NK-92 treated with Interleukin-12 subunit alpha and Interleukin-12 subunit beta, amount 100 ng/mL, for 24 hours (cell line): Measurements from ENCODE around the gene FOXM1.

ENCODE experiments used
- DNase-seq: peaks from one replicate; lab custom pipeline; 2025; lab: John Stamatoyannopoulos, UW

FOXM1 gene, protein sequence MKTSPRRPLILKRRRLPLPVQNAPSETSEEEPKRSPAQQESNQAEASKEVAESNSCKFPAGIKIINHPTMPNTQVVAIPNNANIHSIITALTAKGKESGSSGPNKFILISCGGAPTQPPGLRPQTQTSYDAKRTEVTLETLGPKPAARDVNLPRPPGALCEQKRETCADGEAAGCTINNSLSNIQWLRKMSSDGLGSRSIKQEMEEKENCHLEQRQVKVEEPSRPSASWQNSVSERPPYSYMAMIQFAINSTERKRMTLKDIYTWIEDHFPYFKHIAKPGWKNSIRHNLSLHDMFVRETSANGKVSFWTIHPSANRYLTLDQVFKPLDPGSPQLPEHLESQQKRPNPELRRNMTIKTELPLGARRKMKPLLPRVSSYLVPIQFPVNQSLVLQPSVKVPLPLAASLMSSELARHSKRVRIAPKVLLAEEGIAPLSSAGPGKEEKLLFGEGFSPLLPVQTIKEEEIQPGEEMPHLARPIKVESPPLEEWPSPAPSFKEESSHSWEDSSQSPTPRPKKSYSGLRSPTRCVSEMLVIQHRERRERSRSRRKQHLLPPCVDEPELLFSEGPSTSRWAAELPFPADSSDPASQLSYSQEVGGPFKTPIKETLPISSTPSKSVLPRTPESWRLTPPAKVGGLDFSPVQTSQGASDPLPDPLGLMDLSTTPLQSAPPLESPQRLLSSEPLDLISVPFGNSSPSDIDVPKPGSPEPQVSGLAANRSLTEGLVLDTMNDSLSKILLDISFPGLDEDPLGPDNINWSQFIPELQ

GRCh38 chr12:2877047-2877952 is at the start of gene FOXM1, which contains the start of gene RHNO1:
Gene FOXM1 (minus strand): TSS chr12:2877174. CDS start chr12:2874478, 2,696 bp downstream.
Gene RHNO1 (plus strand): TSS chr12:2877223. CDS start chr12:2885367, 8,144 bp downstream.
- peak; percentile 60 for DNase-seq

DNA sequence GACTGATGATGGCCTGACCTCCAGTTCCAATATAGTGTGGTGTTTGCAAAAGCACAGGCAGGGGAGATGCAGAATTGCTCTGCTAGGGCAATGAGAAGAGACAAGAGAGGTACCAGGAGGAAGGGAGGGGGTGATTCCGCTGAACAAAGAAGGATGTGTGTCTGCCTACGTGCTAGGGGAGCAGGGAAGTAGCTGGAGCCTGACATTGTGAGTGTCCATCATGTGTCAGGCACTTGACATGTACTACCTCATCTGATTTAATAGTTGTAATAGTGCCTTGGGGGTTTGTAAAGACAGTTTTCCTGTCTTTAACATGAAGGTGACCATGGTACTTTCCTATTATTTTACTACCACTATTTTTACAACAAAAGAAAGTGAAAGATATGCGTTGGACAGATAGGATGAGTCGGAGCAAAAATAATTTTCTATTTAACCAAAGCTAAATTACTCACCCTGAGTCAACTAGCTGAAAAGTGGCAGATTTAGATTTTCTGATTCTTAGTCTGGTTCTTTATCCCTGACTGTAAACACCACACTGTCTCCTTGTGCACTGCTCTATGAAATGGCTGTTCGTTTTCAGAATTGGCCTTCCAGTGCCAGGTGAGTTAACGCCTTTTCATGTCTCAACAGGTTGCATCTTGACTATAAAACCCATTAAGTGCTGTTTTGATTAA is 48.5 kb upstream of the FOXM1 start:
- no peak for DNase-seq

GRCh38 chr12:2924019-2924418 is 47.0 kb upstream of the FOXM1 start:
- DNase-seq, result no peak

DNA sequence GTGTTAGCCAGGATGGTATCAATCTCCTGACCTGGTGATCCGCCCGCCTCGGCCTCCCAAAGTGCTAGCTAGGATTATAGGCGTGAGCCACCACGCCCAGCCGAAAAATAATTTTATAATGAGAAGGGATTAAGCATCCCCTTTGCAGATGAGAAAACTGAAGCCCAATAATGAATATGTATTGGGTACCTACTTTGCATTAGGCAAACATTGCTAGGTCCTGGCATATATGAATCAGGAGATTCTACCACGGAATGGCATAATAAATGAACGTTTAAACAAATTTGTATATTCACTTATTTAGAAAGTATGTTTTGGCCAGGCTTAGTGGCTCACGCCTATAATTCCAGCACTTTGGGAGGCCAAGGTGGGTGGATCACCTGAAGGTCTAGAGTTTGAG is 46.1 kb upstream of the FOXM1 start:
- DNase-seq, result no peak

DNA sequence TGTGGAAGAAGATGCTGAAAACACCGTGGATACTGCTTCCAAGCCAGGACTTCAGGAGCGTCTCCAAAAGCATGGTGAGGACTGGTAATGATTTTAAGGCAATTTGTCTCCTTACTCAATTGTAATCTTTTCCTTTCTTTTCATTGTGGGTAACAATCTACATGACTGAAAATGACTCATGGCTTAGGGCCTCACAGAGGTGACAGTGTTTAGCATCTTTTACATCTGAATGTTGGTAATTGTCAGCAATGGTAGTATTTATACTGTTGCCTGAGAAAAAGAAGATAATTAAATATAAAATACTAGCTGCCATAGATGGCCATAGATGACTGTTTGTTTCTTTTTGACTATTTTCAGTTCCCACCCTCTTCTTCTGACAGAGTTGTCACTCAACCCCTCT is 45.4 kb upstream of the FOXM1 start:
- no peak for DNase-seq

- no peak for DNase-seq
Observed at GRCh38 chr12:2919249-2919648, 42.3 kb upstream of the FOXM1 start.

GRCh38 chr12:2912216-2912575 is 35.2 kb upstream of the FOXM1 start:
- no peak for DNase-seq

- no peak for DNase-seq
Observed at GRCh38 chr12:2904260-2904659, 27.3 kb upstream of the FOXM1 start.

GRCh38 chr12:2902272-2902880 is 25.4 kb upstream of the FOXM1 start:
- DNase-seq, result no peak

DNA sequence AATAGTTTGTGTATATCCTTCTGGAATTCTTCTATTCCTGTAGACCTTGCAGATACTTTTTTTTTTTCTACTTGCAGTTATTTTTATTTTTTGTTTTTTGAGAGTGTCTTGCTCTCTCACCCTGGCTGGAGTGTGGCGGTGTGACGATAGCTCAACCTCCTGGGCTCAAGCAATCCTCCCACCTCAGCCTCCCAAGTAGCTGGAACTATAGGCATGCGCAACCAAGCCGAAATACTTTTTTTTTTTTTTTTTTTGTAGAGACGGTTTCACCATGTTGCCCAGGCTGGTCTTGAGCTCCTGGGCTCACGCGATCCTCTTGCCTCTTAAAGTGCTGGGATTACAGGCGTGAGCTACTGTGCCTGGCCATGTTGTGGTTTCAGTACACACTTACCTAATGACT is 23.7 kb upstream of the FOXM1 start:
- no peak for DNase-seq

DNA sequence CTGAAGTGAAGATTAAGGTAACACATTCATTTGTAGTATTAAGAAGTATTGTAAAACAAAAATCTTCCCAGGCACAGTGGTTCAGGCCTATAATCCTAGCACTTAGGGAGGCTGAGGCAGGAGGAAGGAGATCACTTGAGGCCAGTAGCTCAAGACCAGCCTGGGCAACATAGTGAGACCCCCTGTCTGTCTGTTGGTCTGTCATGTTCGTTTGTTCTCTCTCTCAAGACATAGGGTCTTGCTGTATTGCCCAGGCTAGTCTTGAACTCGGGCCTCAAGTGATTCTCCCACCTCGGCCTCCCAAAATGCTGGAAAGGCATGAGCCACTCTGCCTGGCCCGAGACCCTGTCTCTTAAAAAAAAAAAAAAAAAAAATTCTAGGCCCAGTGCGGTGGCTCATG is 20.4 kb upstream of the FOXM1 start:
- DNase-seq, result no peak

GRCh38 chr12:2895511-2895910 is 18.5 kb upstream of the FOXM1 start:
- DNase-seq, result no peak

- DNase-seq, result no peak
Observed at GRCh38 chr12:2895051-2895451, 18.1 kb upstream of the FOXM1 start.

GRCh38 chr12:2893007-2893406 is 16.0 kb upstream of the FOXM1 start:
- no peak for DNase-seq

DNA sequence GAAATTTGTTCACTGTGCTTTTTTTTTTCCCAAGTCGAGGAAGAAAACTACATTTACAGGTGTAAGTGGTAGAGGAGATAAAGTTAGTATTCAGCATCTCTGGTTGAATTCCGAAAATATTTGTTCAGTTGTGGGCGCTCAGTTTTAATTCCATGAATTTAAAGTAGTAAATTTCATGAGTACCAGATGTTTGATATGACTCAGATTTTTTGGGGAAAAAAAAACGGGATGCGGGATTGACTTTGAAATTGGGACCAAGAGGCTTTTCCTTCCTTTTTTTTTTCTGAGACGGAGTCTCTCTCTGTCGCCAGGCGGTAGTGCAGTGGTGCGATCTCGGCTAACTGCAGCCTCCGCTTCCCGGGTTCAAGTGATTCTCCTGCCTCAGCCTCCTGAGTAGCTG is 15.3 kb upstream of the FOXM1 start:
- DNase-seq, result no peak

DNA sequence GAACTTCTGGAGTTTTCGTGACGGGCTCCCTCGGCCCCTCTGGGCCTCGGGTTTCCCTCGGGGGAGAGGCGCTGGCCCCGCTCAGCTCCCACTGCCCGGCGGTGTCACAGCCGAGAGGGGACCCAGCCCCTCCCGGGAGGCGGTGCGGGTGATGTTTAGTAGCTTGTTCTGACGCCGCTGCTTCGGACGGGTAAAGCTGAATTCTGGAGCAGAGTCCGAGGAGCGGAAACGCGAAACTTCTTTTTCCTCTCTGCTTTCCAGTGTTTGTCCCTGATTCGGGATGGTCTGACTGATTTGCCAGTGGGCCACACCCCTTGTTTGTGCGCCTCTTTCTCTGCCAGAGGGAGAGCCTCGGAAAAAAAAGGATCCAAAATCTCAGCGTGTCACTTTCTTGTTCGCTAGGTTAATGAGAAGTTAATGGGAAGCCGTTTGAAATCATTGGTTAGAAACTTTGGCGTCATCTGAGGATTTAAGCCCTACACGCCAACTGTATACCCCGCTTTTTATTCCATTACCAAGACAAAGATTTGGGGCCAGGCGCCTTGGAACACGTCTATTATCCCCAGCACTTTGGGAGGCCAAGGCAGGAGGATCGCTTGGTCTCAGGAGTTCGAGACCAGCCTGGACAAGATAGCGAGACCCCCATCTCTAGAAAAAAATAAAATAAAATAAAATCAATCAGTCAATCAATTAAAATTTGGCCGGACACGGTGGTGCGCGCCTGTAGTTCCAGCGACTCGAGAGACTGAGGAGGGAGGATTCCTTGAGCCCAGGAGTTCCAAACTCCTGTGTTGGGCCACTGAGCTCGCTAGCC is 14.5 kb upstream of the FOXM1 start:
- no peak for DNase-seq

DNA sequence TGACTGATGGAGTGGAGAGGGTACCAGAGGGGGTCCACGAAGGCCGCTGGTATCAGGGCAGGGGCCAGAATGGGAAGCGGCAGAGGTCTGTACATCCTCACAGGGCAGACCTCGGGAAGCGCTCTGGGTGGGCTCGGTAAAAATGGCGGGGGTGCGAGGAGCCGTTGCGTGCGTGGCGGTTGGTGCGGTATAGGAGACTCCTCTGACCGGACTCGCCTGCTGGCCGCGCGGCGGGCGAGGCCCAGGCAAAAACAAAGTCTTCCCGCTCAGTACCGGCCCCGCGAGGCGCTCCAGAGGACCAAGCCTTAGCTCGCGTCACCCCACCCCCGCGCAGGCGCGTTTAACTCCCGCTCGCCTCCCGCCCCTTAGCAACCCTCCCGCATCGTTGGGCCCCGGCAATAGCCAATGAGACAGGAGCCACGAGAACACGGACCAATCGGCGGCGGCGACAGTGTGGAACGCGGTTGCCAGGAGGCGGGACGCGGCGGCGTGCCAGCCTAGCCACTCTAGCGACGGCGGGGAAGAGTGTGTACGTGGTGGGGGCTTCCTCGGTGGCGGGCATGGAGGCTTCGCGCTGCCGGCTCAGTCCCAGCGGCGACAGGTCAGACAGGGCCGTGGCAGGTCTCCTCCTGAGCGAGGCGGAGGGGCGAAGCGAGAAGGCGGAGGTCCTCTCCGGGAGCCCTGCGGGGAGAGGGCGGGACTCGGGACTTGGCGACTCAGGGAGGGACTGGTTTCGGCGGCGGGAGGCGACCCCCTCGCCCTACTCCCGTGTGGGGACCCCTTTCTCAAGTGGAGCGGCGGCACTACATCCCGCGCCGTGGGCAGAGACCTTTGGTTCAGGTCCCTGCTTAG is 13.6 kb upstream of the FOXM1 start, which contains the start of gene TULP3:
TSS of gene TULP3 (plus strand) at position 504 of the 852 bp plus-strand sequence. CDS start at position 561, 57 bp downstream.
- DNase-seq, result peak; percentile 85

DNA sequence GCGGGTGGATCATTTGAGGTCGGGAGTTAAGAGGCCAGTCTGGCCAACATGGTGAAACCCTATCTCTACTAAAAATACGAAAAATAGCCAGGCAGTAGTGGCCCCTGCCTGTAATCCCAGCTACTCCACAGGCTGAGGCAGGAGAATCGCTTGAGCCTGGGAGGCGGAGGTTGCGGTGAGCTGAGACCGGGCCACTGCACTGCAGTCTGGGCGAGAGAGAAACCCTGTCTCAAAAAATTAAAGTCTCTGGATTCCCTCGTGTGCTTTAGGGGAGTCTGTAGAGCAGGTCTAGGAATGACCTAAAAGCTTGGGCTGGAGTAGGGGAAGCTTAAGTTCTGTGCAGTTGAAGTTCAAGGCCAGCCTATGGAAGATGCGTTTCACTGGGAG is 13.0 kb upstream of the FOXM1 start:
- DNase-seq, result no peak

DNA sequence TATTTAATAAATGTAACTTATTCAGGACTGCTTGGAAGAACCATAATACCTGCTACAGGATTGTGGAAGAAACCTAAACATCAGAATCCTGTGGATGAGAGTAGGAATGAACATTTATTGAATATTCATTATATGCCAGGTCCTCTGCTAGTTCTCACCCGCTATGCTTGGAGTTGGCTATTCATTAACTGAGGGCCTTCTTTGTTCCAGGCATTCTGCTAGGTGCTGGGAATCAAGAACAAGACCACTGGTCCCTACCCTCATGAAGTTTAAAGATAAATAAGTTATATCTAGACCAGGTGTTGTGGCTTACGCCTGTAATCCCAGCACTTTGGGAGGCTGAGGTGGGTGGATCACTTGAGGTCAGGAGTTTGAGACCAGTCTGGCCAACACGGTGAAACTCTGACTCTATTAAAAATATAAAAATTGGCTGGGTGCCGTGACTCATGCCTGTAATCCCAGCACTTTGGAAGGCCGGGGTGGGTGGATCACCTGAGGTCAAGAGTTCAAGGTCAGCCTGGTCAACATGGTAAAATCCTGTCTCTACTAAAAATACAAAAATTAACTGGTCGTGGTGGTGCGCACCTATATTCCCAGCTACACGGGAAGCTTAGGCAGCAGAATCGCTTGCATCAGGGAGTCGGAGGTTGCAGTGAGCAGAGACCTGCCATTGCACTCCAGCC is 9.9 kb upstream of the FOXM1 start:
- no peak for DNase-seq
